Measurements from ENCODE around the gene FTHL17.

GRCh38 chrX:31091819-31092218 lies 20.0 kb upstream of the FTHL17 start:
- TF ChIP-seq POLR2AphosphoS5 (IDR thresholded peaks at IDR 0.05; ENCODE audit: borderline replicate concordance, low read depth, low read length): no peak
- no peak for TF ChIP-seq EZH2 (IDR thresholded peaks at IDR 0.05)

All from SK-N-MC (cell line).